H1 (cell line): ENCODE data around the gene CYTH1. TPM values are rescaled to one million over a fixed set of nuclear protein-coding genes. Genes with fewer than 3 reads are reported as not detected.

Source experiments
- CTCF ChIA-PET: fragments of 300-600 bp; sonication (Branson Sonifier 250); formaldehyde crosslinking; loops from one replicate; lab custom pipeline; 2021; ENCODE audit not compliant: partially characterized antibody; lab: Charles Lee
- POLR2A ChIA-PET: fragments of 300-600 bp; sonication (Branson Sonifier 250); formaldehyde crosslinking; loops from one replicate; lab custom pipeline; 2021; ENCODE audit warnings: inconsistent platforms; ENCODE audit not compliant: partially characterized antibody; lab: Charles Lee
- DNase-seq, 2 experiments: peaks; one replicate each; pipeline versions ENCODE4 v3.0.0 to v3.0.0-alpha.2; 2010 to 2022; ENCODE audit warnings: low spot score in 2 of 2, low read depth in 1 of 2, mixed read lengths in 1 of 2
- FAIRE-seq: peaks from 2 replicates; lab custom pipeline; 2011; peaks lifted over from hg19 to GRCh38; lab: Jason Lieb, UNC
- H2AFZ ChIP-seq: 2 replicates; pipeline ENCODE4 v1.8.1; 2012; ENCODE audit warnings: low read length, inconsistent platforms
- H2AK5ac ChIP-seq: 2 replicates; pipeline ENCODE4 v1.6.1; 2013; ENCODE audit warnings: low read depth, low read length
- H2BK120ac ChIP-seq: replicated peaks from 2 replicates; pipeline ENCODE3; 2013; ENCODE audit warnings: low read depth, low read length, inconsistent platforms
- H2BK12ac ChIP-seq: 2 replicates; pipeline ENCODE4 v1.6.1; 2013; ENCODE audit warnings: low read depth, low read length
- H2BK15ac ChIP-seq: 2 replicates; pipeline ENCODE4 v1.6.1; 2013; ENCODE audit warnings: low read length
- H2BK20ac ChIP-seq: 2 replicates; pipeline ENCODE4 v1.6.1; 2013; ENCODE audit warnings: low read length
- H2BK5ac ChIP-seq: 2 replicates; pipeline ENCODE4 v1.6.1; 2013; ENCODE audit warnings: low read depth, low read length
- H3K14ac ChIP-seq: 2 replicates; pipeline ENCODE4 v1.6.1; 2013; ENCODE audit warnings: inconsistent platforms; ENCODE audit not compliant: insufficient read length
- H3K18ac ChIP-seq: 2 replicates; pipeline ENCODE4 v1.6.1; 2013; ENCODE audit warnings: low read length; ENCODE audit errors: extremely low read depth
- H3K23ac ChIP-seq: 2 replicates; pipeline ENCODE4 v1.6.1; 2013; ENCODE audit warnings: inconsistent platforms; ENCODE audit not compliant: insufficient read length
- H3K23me2 ChIP-seq: 2 replicates; pipeline ENCODE4 v1.6.1; 2013; ENCODE audit warnings: low read depth, low read length
- H3K27ac ChIP-seq: 2 replicates; pipeline ENCODE4 v1.6.1; 2011; ENCODE audit warnings: low read depth, low read length, inconsistent platforms
- H3K27me3 ChIP-seq, 4 experiments: replicated peaks in 1 of 4; 1 replicate in 1 of 4; 2 replicates in 3 of 4; pipeline versions ENCODE4 v1.6.1 to v1.8.1; 2011 to 2013; ENCODE audit warnings: low read length in 3 of 4, mild to moderate bottlenecking in 3 of 4, inconsistent platforms in 2 of 4, mixed read lengths in 2 of 4, moderate library complexity in 1 of 4; ENCODE audit not compliant: control insufficient read depth in 3 of 4, insufficient read depth in 3 of 4; ENCODE audit errors: extremely low read depth in 1 of 4
- H3K36me3 ChIP-seq, 4 experiments: 2 replicates each; pipeline versions ENCODE4 v1.6.1 to v1.8.1; 2011 to 2013; ENCODE audit warnings: mild to moderate bottlenecking in 4 of 4, low read length in 3 of 4, moderate library complexity in 2 of 4, control low read depth in 1 of 4, inconsistent platforms in 1 of 4; ENCODE audit not compliant: insufficient read depth in 4 of 4, control insufficient read depth in 2 of 4
- H3K4ac ChIP-seq: replicated peaks from 2 replicates; pipeline ENCODE3; 2013; ENCODE audit warnings: low read length, low read depth, mixed read lengths, inconsistent platforms; ENCODE audit not compliant: insufficient read length
- H3K4me1 ChIP-seq, 4 experiments: replicated peaks in 1 of 4; 1 replicate in 1 of 4; 2 replicates in 3 of 4; pipeline versions ENCODE4 v1.6.1 to v1.8.1; 2011 to 2013; ENCODE audit warnings: low read length in 3 of 4, inconsistent platforms in 2 of 4, mixed read lengths in 1 of 4; ENCODE audit not compliant: insufficient read depth in 4 of 4, control insufficient read depth in 3 of 4
- H3K4me2 ChIP-seq, 2 experiments: 2 replicates each; pipeline versions ENCODE4 v1.6.1 to v1.8.1; 2011 to 2013; ENCODE audit warnings: low read depth in 2 of 2, low read length in 2 of 2, control low read depth in 1 of 2, inconsistent platforms in 1 of 2, mild to moderate bottlenecking in 1 of 2; ENCODE audit not compliant: insufficient read depth in 1 of 2
- H3K4me3 ChIP-seq, 4 experiments: fragments of 200-600, 300-600 bp in 1 of 4; sonication (generic), shearing (Covaris generic), sonication (Bioruptor Twin) in 1 of 4; 2 replicates each; pipeline versions ENCODE4 v1.5.1 to v1.8.1; 2011 to 2016; ENCODE audit warnings: low read length in 4 of 4, low read depth in 3 of 4, control low read depth in 2 of 4, inconsistent platforms in 2 of 4, mild to moderate bottlenecking in 2 of 4, mixed read lengths in 1 of 4, moderate library complexity in 1 of 4; ENCODE audit not compliant: insufficient read depth in 2 of 4; ENCODE audit errors: extremely low read depth in 1 of 4
- H3K56ac ChIP-seq: replicated peaks from 2 replicates; pipeline ENCODE3; 2013; ENCODE audit warnings: low read depth, mild to moderate bottlenecking, mixed read lengths, low read length, inconsistent platforms; ENCODE audit not compliant: insufficient read length
- H3K79me1 ChIP-seq: 2 replicates; pipeline ENCODE4 v1.6.1; 2013; ENCODE audit warnings: low read depth, low read length, control low read depth
- H3K79me2 ChIP-seq, 2 experiments: 2 replicates each; pipeline versions ENCODE4 v1.6.1 to v1.8.1; 2012 to 2013; ENCODE audit warnings: low read length in 2 of 2, mild to moderate bottlenecking in 2 of 2, inconsistent platforms in 1 of 2; ENCODE audit not compliant: insufficient read depth in 2 of 2, control insufficient read depth in 1 of 2
- H3K9ac ChIP-seq, 4 experiments: replicated peaks in 1 of 4; 1 replicate in 1 of 4; 2 replicates in 3 of 4; pipeline versions ENCODE4 v1.6.1 to v1.8.1; 2011 to 2013; ENCODE audit warnings: low read depth in 3 of 4, low read length in 3 of 4, control low read depth in 2 of 4, mild to moderate bottlenecking in 2 of 4, moderate library complexity in 2 of 4, inconsistent platforms in 1 of 4; ENCODE audit errors: extremely low read depth in 1 of 4
- H3K9me3 ChIP-seq, 2 experiments: 2 replicates each; pipeline versions ENCODE4 v1.6.1 to v1.8.1; 2012 to 2013; ENCODE audit warnings: mild to moderate bottlenecking in 2 of 2, moderate library complexity in 2 of 2, control low read depth in 1 of 2, inconsistent platforms in 1 of 2, low read depth in 1 of 2, low read length in 1 of 2, mixed read lengths in 1 of 2; ENCODE audit not compliant: insufficient read depth in 2 of 2
- H4K20me1 ChIP-seq, 2 experiments: replicated peaks in 1 of 2; 2 replicates each; pipeline versions ENCODE3 to v1.8.1; 2011 to 2013; ENCODE audit warnings: inconsistent platforms in 2 of 2, low read length in 2 of 2, mild to moderate bottlenecking in 1 of 2; ENCODE audit not compliant: insufficient read depth in 2 of 2, control insufficient read depth in 1 of 2
- H4K5ac ChIP-seq: 2 replicates; pipeline ENCODE4 v1.6.1; 2013; ENCODE audit warnings: low read length, low read depth, mixed read lengths, inconsistent platforms; ENCODE audit not compliant: insufficient read length
- H4K8ac ChIP-seq: 2 replicates; pipeline ENCODE4 v1.8.0; 2013; ENCODE audit warnings: mild to moderate bottlenecking, moderate library complexity, low read length, inconsistent platforms; ENCODE audit not compliant: insufficient read depth; ENCODE audit errors: extremely low read depth
- H4K91ac ChIP-seq: replicated peaks from 2 replicates; pipeline ENCODE3; 2013; ENCODE audit warnings: low read length, mixed read lengths, inconsistent platforms; ENCODE audit not compliant: insufficient read length
- ASH2L ChIP-seq: fragments of 200-600, 300-600 bp; sonication (generic); IDR thresholded peaks from one replicate; pipeline ENCODE4 v1.7.1; 2017; ENCODE audit warnings: low read length
- CHD1 ChIP-seq: IDR thresholded peaks from 2 replicates; pipeline ENCODE4 v1.6.1; 2012; ENCODE audit warnings: low read depth, low read length, improper control_type of control experiment
- CREB1 ChIP-seq: IDR thresholded peaks from 2 replicates; pipeline ENCODE4 v1.6.1; 2012; ENCODE audit warnings: inconsistent platforms
- JUND ChIP-seq: IDR thresholded peaks from 2 replicates; pipeline ENCODE4 v1.6.1; 2011; ENCODE audit warnings: mild to moderate bottlenecking, improper control_type of control experiment, low read length
- KDM1A ChIP-seq: fragments of 200-600, 300-600 bp; sonication (generic); IDR thresholded peaks from 2 replicates; pipeline ENCODE4 v1.7.1; 2016; ENCODE audit warnings: mild to moderate bottlenecking, low read length, borderline replicate concordance
- KDM4A ChIP-seq: IDR thresholded peaks from one replicate; pipeline ENCODE4 v1.7.1; 2012; ENCODE audit warnings: low read depth, mild to moderate bottlenecking, moderate library complexity, low read length, inconsistent platforms; ENCODE audit not compliant: severe bottlenecking
- KDM5A ChIP-seq: fragments of 200-600 bp; IDR thresholded peaks from 2 replicates; pipeline ENCODE4 v1.7.1; 2012; ENCODE audit warnings: mild to moderate bottlenecking, low read length, inconsistent platforms, mixed read lengths
- POLR2A ChIP-seq, 2 experiments: IDR thresholded peaks; 1 replicate in 1 of 2; 2 replicates in 1 of 2; pipeline ENCODE4 v1.6.1; 2011; ENCODE audit warnings: low read depth in 2 of 2, low read length in 2 of 2, mild to moderate bottlenecking in 2 of 2; ENCODE audit errors: control extremely low read depth in 1 of 2
- RAD21 ChIP-seq, 2 experiments: IDR thresholded peaks in 1 of 2; conservative IDR thresholded peaks in 1 of 2; 2 replicates each; pipeline ENCODE4 v1.6.1; 2011; ENCODE audit warnings: low read depth in 2 of 2, low read length in 2 of 2, improper control_type of control experiment in 1 of 2, inconsistent platforms in 1 of 2, mild to moderate bottlenecking in 1 of 2, moderate library complexity in 1 of 2
- RNF2 ChIP-seq: fragments of 200-900, 300-1000 bp; sonication (generic); IDR thresholded peaks from 2 replicates; pipeline ENCODE4 v1.7.1; 2016; ENCODE audit warnings: borderline replicate concordance, low read depth, mild to moderate bottlenecking, antibody characterized with exemption, low read length; ENCODE audit not compliant: poor library complexity, severe bottlenecking; ENCODE audit errors: missing control alignments
- RXRA ChIP-seq: IDR thresholded peaks from 2 replicates; pipeline ENCODE4 v1.6.1; 2011; ENCODE audit warnings: low read depth, mild to moderate bottlenecking, low read length, moderate library complexity; ENCODE audit not compliant: insufficient read depth
- SIN3A ChIP-seq, 2 experiments: IDR thresholded peaks in 1 of 2; conservative IDR thresholded peaks in 1 of 2; 2 replicates each; pipeline ENCODE4 v1.6.1; 2011 to 2012; ENCODE audit warnings: low read length in 2 of 2, improper control_type of control experiment in 1 of 2, low read depth in 1 of 2, mild to moderate bottlenecking in 1 of 2
- SUZ12 ChIP-seq: fragments of 200-600 bp; sonication (generic); IDR thresholded peaks from 2 replicates; pipeline ENCODE4 v1.6.1; 2012; ENCODE audit warnings: mild to moderate bottlenecking, inconsistent platforms, low read length, moderate library complexity, mixed read lengths
- TEAD4 ChIP-seq: IDR thresholded peaks from 2 replicates; pipeline ENCODE4 v1.6.1; 2012; ENCODE audit warnings: low read depth, low read length, inconsistent platforms, mixed read lengths
- WGBS, 2 experiments: shearing (Covaris generic) in 1 of 2; methylation state at CpG; one replicate each; pipeline versions ENCODE4 v1.1.6 to v1.1.7; 2013 to 2015; ENCODE audit warnings: low lambda C conversion rate in 2 of 2, mixed read lengths in 2 of 2, inconsistent platforms in 1 of 2, low coverage in 1 of 2, missing lambda C conversion rate in 1 of 2; ENCODE audit not compliant: insufficient replicate concordance in 2 of 2, insufficient coverage in 1 of 2, insufficient read length in 1 of 2; ENCODE audit errors: extremely low coverage in 1 of 2, missing lambda C conversion rate in 1 of 2; 5-methylcytosine and 5-hydroxymethylcytosine counted together
- polyA plus RNA-seq, 7 experiments: library from polyadenylated mRNA; depleted of rRNA in 3 of 7; stranded (reverse) in 5 of 7; unstranded in 2 of 7; fragments of >200 nt in 5 of 7; fragments of 200-250 nt in 2 of 7; gene quantifications; 1 replicate in 5 of 7; 2 replicates in 1 of 7; 4 replicates in 1 of 7; pipeline versions ENCODE4 v1.2.1 to v1.2.3, GENCODE V29; 2011 to 2013; ENCODE audit warnings: missing spikeins in 2 of 7, mixed read lengths in 2 of 7
- total RNA-seq: library from RNA; stranded (reverse); fragmentation: NEBNext Ultra II Directional; extraction: Animal tissue kit (Norgen Biotek cat#: 25700); gene quantifications from 2 replicates; pipeline ENCODE4 v1.2.1, GENCODE V29; 2021

The CYTH1 gene
- total and polyA plus RNA-seq, 2 of the 8 experiments (the other 6 are each of a cell fraction or from before 2014, with no cell fraction given) = 12.8 to 14.8 TPM

- peaks cover 0 to 5% of the 10 kb centered on the region in 2 experiments for H4K20me1 ChIP-seq
- CTCF ChIA-PET = interaction anchor here (1.2 to 1.4 kb wide), 2 partner anchors 9 to 11 kb away, joined by 4 to 5 read pairs; no protein-coding TSS in a partner anchor
- TF ChIP-seq RNF2 = no peak
- TF ChIP-seq POLR2A (IDR thresholded peaks at IDR 0.05; ENCODE audit: control extremely low read depth in 1 of 2, low read depth in 2 of 2, low read length in 2 of 2) = no peak
- no peak for TF ChIP-seq SUZ12
- TF ChIP-seq CREB1 = no peak
- no peak for TF ChIP-seq ASH2L
- TF ChIP-seq TEAD4 = no peak
- TF ChIP-seq KDM4A = no peak
- TF ChIP-seq RAD21 (IDR thresholded peaks at IDR 0.05 in 1 of 2, conservative IDR thresholded peaks at IDR 0.05 in 1 of 2; ENCODE audit: low read depth in 2 of 2, low read length in 2 of 2) = no peak
- TF ChIP-seq KDM1A = no peak
- no peak for TF ChIP-seq KDM5A
- no peak for TF ChIP-seq CHD1
- TF ChIP-seq SIN3A (conservative IDR thresholded peaks at IDR 0.05 in 1 of 2, IDR thresholded peaks at IDR 0.05 in 1 of 2; ENCODE audit: low read depth in 1 of 2, low read length in 2 of 2) = no peak
- no peak for TF ChIP-seq JUND
- TF ChIP-seq RXRA = no peak
Observed at GRCh38 chr17:78780335-78780734, 1.7 kb downstream of the CYTH1 start.

More at GRCh38 chr17:78780335-78780734, 1.7 kb downstream of the CYTH1 start:
- Histone ChIP-seq H2AFZ (no peak overlapping the region), H3K23me2 (peaks cover 7% of the 10 kb centered on the region; the same call in 1 of the 2 replicates), H3K14ac (no peak overlapping the region), H2BK120ac (no peak overlapping the region), H3K27me3 (no peaks in the 10 kb centered on the region), H3K36me3 (no peaks in the 10 kb centered on the region), H3K79me1 (no peaks in the 10 kb centered on the region), H4K5ac (no peak overlapping the region), H2BK20ac (no peak overlapping the region), H4K91ac (no peak overlapping the region), H3K4me1 (no peaks in the 10 kb centered on the region; a peak in 2 of 7 replicates), H2BK15ac (no peak overlapping the region), H2BK12ac (no peak overlapping the region), H2BK5ac (no peak overlapping the region), H3K27ac (no peak overlapping the region), H3K4me2 (no peak overlapping the region; a peak in 1 of 4 replicates), H3K9me3 (no peaks in the 10 kb centered on the region), H3K4ac (no peak overlapping the region), H3K79me2 (no peaks in the 10 kb centered on the region; a peak in 1 of 4 replicates), H4K8ac (no peak overlapping the region; the same call in 1 of the 2 replicates), H3K4me3 (no peak overlapping the region), H3K23ac (no peak overlapping the region), H3K18ac (no peak overlapping the region), H3K9ac (no peak overlapping the region), H2AK5ac (no peak overlapping the region), H3K56ac (no peak overlapping the region)
- WGBS, 2 experiments = 88% methylated on average over 6 of the region's 6 CpGs; no CpG with 5 or more reads in 1 of the 2 experiments
- FAIRE-seq (no peak), DNase-seq (no peak)
- POLR2A ChIA-PET = interaction anchor here (0.6 to 0.9 kb wide), 3 partner anchors 9 to 54 kb away, joined by 3 read pairs; no protein-coding TSS in a partner anchor
